GM18951 (cell line): Measurements from ENCODE around the gene UBAP1.
"Not testable (repeated sequence)": the region's sequence is repeated elsewhere in the genome, so short reads cannot be mapped to it uniquely, and the experiment has no call there.

ENCODE experiments used
- POLR2A ChIP-seq: IDR thresholded peaks from 4 replicates; pipeline ENCODE4 v1.6.1; 2011; ENCODE audit warnings: mild to moderate bottlenecking; ENCODE audit not compliant: insufficient read length, insufficient read depth; ENCODE audit errors: extremely low read depth
- in situ Hi-C: fragments of 300-500 bp; cut with MboI; formaldehyde crosslinking; loops from one replicate; pipeline ENCODE4 v1.12.0; 2022; ENCODE audit warnings: low sequenced_read_pairs, mixed read lengths, inconsistent platforms; ENCODE audit not compliant: unreplicated experiment

UBAP1 gene

DNA sequence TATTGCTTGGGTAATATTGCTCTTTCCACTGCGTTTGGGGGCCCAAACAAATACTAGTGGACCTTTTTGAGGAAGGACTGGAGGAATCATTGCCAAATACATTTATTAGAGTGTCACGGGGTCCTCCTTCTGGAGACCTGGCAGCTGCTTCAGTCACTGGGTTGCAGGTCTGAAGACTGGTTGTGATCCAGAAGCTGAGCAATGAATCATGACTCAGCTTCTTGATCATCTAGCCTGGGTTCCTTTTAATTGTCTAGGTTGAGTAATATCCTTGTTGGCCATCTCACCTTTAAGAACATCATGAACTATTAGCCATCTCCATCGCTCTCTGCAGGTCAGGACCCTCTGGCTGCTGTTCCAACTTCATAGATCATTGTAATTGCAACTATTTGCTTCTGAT, 15.4 kb upstream of the UBAP1 start:
- TF ChIP-seq POLR2A: no peak
- in situ Hi-C loops: no loop called here

- no peak for TF ChIP-seq POLR2A
- in situ Hi-C loops: no loop called here
Observed at GRCh38 chr9:34169125-34169524, 9.7 kb upstream of the UBAP1 start.

GRCh38 chr9:34170237-34170991, 8.4 kb upstream of the UBAP1 start:
- in situ Hi-C loops: no loop called here
- no peak for TF ChIP-seq POLR2A

- in situ Hi-C loops: no loop called here
- TF ChIP-seq POLR2A: no peak
Observed at GRCh38 chr9:34171753-34172535, 6.9 kb upstream of the UBAP1 start.

GRCh38 chr9:34176089-34176488, 2.8 kb upstream of the UBAP1 start:
- no peak for TF ChIP-seq POLR2A
- in situ Hi-C loops: no loop called here

DNA sequence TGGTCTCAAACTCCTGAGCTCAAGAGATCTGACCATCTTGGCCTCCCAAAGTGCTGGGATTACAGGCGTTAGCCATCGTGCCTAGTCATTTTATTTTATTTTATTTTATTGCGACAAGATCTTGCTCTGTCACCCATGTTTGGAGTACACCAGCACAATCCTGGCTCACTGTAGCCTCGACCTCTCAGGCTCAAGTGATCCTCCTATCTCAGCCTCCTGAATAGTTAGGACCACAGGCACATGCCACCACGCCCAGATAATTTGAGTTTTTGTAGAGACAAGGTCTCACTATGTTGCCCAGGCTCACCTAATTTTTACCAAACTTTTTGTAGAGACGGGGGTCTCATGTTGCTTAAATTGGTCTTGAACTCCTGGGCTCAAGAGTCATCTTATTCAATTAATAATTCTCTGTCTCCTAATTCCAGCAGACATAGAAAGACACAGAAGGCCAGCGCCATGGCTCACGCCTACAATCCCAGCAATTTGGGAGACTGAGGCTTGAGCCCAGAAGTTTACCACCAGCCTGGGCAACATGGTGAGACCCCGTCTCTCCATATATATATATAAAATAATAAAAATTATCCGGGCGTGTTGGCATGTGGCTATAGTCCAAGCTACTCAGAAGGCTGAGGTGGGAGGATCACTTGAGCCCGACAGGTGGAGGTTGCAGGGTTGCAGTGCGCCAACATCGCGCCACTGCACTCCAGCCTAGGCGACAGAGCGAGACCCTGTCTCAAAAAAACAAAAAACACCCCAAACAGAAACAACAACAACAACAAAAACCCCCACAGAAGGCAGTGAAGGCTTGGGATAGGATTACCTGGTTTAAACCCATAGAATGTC, 1.0 kb upstream of the UBAP1 start:
- no peak for TF ChIP-seq POLR2A
- in situ Hi-C loops: no loop called here

- in situ Hi-C loops: no loop called here
- TF ChIP-seq POLR2A: no peak
Observed at GRCh38 chr9:34179213-34180136, 632 bp downstream of the UBAP1 start.

GRCh38 chr9:34185778-34186551, 7.1 kb downstream of the UBAP1 start:
- in situ Hi-C loops: no loop called here
- TF ChIP-seq POLR2A: no peak

- no peak for TF ChIP-seq POLR2A
- in situ Hi-C loops: no loop called here
Observed at GRCh38 chr9:34187891-34188240, 9.0 kb downstream of the UBAP1 start.

DNA sequence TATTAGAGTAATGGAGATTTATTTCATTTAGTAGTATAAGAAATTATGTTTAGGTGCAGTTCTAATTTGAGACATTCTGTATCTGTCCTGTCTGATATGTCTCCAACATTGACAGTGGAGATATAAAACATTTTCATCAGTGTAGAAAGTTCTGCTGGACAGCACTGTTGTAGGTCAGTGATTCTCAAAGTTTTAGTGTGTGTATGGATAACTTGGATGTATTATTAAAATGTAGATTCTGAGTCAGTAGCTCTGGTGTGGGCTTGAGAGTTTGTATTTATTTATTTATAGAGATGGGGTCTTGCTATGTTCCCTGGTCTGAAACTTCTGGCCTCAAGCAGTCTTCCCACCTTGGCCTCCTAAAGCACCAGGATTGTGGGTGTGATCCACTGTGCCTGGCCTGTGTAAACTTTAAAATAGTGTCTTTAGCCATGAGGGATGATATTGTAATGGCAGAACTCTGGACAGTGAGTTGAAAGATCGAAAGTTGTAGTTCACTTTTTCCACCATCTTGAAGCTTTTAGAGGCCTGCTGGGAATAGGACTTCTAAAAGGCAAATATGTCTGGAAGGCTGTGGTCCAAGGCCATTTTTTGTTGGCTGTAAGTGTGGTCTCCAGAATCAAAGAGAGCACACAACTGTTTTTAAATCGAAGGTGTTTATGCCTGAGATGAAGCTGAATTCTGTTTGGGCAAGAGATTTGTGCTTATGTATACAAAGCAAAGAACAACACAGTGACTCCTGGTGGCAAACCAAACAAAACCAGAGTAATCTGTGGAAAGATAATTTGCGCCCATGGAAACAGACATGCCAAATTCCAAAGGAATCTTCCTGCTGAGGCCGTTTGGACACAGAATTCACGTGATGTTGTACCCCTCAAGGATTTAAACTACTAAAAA, 12.4 kb downstream of the UBAP1 start:
- in situ Hi-C loops: no loop called here
- no peak for TF ChIP-seq POLR2A

DNA sequence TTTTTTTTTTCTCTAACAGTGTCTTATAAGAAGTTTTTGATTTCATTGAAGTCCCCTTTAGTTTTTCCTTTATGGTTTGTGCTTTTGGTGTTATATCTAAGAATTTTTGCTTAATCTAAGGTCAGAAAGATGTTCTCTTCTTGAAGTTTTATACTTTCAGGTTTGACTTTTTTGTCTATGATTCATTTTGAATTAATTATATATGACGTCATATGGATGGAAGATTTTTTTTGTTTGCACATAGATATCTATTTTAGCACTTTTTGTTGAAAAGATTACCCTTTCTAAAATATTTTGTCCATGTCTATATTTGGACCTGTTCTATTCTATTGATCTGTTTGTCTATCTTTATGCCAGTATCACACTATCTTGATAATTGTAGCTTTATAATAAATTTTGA, 16.3 kb downstream of the UBAP1 start:
- TF ChIP-seq POLR2A: no peak
- in situ Hi-C loops: no loop called here

- in situ Hi-C loops: not testable (repeated sequence)
Observed at GRCh38 chr9:34197286-34197685, 18.4 kb downstream of the UBAP1 start.
